Neural cell (in vitro differentiated cells): ENCODE data around the gene ANKRD13B. TPM values are rescaled to one million over a fixed set of nuclear protein-coding genes. Genes with fewer than 3 reads are reported as not detected.
A peak's percentile ranks its signal among the peaks of the same experiment; 100 is the strongest.

ENCODE experiments used
- H2AFZ ChIP-seq: fragments of 200-600, 300-800 bp; sonication (generic), shearing (Covaris generic); 2 replicates; pipeline ENCODE4 v1.6.0; 2014; ENCODE audit warnings: low read depth, mild to moderate bottlenecking, antibody characterized with exemption, low read length, moderate library complexity
- H3F3A ChIP-seq: fragments of 200-600 bp; shearing (Covaris generic); 2 replicates; pipeline ENCODE4 v1.6.1; 2016; ENCODE audit warnings: mild to moderate bottlenecking, moderate library complexity, mixed read lengths, antibody characterized with exemption, low read length; ENCODE audit not compliant: insufficient read depth, poor library complexity, severe bottlenecking
- H3K27ac ChIP-seq: fragments of 200-600, 300-800 bp; sonication (generic), shearing (Covaris generic); 2 replicates; pipeline ENCODE4 v1.5.1; 2014; ENCODE audit warnings: mild to moderate bottlenecking, low read length, moderate library complexity
- H3K27me3 ChIP-seq: fragments of 300-800, 200-600 bp; sonication (generic), shearing (Covaris generic); 2 replicates; pipeline ENCODE4 v1.6.0; 2014; ENCODE audit warnings: mild to moderate bottlenecking, low read depth, low read length, moderate library complexity; ENCODE audit not compliant: insufficient read depth
- H3K36me3 ChIP-seq: fragments of 300-800, 200-600 bp; sonication (generic), shearing (Covaris generic); 2 replicates; pipeline ENCODE4 v1.5.1; 2014; ENCODE audit warnings: mild to moderate bottlenecking, antibody characterized with exemption, low read length, moderate library complexity; ENCODE audit not compliant: insufficient read depth
- H3K4me2 ChIP-seq: fragments of 300-800, 200-600 bp; sonication (generic), shearing (Covaris generic); 2 replicates; pipeline ENCODE4 v1.6.0; 2014; ENCODE audit warnings: mild to moderate bottlenecking, low read length
- H3K4me3 ChIP-seq: fragments of 300-800, 200-600 bp; sonication (generic), shearing (Covaris generic); 2 replicates; pipeline ENCODE4 v1.5.1; 2014; ENCODE audit warnings: mild to moderate bottlenecking, low read length, moderate library complexity
- H3K79me2 ChIP-seq: fragments of 200-600 bp; shearing (Covaris generic); replicated peaks from 2 replicates; pipeline ENCODE4 v1.6.0; 2014; ENCODE audit warnings: mild to moderate bottlenecking, low read length, moderate library complexity; ENCODE audit not compliant: insufficient read depth
- H3K9ac ChIP-seq: fragments of 300-800, 200-600 bp; sonication (generic), shearing (Covaris generic); 2 replicates; pipeline ENCODE4 v1.6.1; 2016; ENCODE audit warnings: mild to moderate bottlenecking, low read length, mixed read lengths
- H3K9me2 ChIP-seq: fragments of 200-600 bp; shearing (Covaris generic); 2 replicates; pipeline ENCODE4 v1.6.1; 2016; ENCODE audit warnings: mild to moderate bottlenecking, low read length, mixed read lengths; ENCODE audit not compliant: insufficient read depth
- H3K9me3 ChIP-seq: fragments of 200-600, 300-800 bp; sonication (generic), shearing (Covaris generic); 2 replicates; pipeline ENCODE4 v1.6.1; 2016; ENCODE audit warnings: mild to moderate bottlenecking, mixed run types, low read length, moderate library complexity, mixed read lengths
- H4K20me1 ChIP-seq: fragments of 200-600 bp; shearing (Covaris generic); 2 replicates; pipeline ENCODE4 v1.6.1; 2016; ENCODE audit warnings: mild to moderate bottlenecking, mixed run types; ENCODE audit not compliant: insufficient read depth
- EP300 ChIP-seq: fragments of 450-650 bp; conservative IDR thresholded peaks from 2 replicates; pipeline ENCODE4 v1.6.1; 2014; ENCODE audit warnings: antibody characterized with exemption, mild to moderate bottlenecking, moderate library complexity; ENCODE audit not compliant: poor library complexity, severe bottlenecking
- EZH2 ChIP-seq: fragments of 200-600, 300-800 bp; shearing (Covaris generic), sonication (generic); IDR thresholded peaks from 2 replicates; pipeline ENCODE4 v1.6.1; 2014; ENCODE audit warnings: antibody characterized with exemption, low read length, borderline replicate concordance, mild to moderate bottlenecking; ENCODE audit not compliant: insufficient read depth, poor library complexity, severe bottlenecking
- MXI1 ChIP-seq: fragments of 450-650 bp; conservative IDR thresholded peaks from 2 replicates; pipeline ENCODE4 v1.6.1; 2014; ENCODE audit warnings: antibody characterized with exemption, mild to moderate bottlenecking; ENCODE audit not compliant: poor library complexity, severe bottlenecking
- POLR2AphosphoS5 ChIP-seq: IDR thresholded peaks from 2 replicates; pipeline ENCODE4 v1.6.1; 2012
- RAD21 ChIP-seq: fragments of 450-650 bp; conservative IDR thresholded peaks from 2 replicates; pipeline ENCODE4 v1.6.1; 2014; ENCODE audit warnings: antibody characterized with exemption, mild to moderate bottlenecking, moderate library complexity
- TAF1 ChIP-seq: IDR thresholded peaks from 2 replicates; pipeline ENCODE4 v1.6.1; 2012; ENCODE audit warnings: low read depth
- polyA plus RNA-seq: library from polyadenylated mRNA; depleted of rRNA; stranded (reverse); fragments of >200 nt; gene quantifications from 2 replicates; pipeline ENCODE4 v1.2.3, GENCODE V29; 2014
- TF ChIP-seq, protein P1 (sequence below): IDR thresholded peaks from 2 replicates; pipeline ENCODE4 v1.6.1; 2012; ENCODE audit warnings: borderline replicate concordance

The ANKRD13B gene
- polyA plus RNA-seq, 1 donor from 2014 or later: 35.0 TPM

DNA sequence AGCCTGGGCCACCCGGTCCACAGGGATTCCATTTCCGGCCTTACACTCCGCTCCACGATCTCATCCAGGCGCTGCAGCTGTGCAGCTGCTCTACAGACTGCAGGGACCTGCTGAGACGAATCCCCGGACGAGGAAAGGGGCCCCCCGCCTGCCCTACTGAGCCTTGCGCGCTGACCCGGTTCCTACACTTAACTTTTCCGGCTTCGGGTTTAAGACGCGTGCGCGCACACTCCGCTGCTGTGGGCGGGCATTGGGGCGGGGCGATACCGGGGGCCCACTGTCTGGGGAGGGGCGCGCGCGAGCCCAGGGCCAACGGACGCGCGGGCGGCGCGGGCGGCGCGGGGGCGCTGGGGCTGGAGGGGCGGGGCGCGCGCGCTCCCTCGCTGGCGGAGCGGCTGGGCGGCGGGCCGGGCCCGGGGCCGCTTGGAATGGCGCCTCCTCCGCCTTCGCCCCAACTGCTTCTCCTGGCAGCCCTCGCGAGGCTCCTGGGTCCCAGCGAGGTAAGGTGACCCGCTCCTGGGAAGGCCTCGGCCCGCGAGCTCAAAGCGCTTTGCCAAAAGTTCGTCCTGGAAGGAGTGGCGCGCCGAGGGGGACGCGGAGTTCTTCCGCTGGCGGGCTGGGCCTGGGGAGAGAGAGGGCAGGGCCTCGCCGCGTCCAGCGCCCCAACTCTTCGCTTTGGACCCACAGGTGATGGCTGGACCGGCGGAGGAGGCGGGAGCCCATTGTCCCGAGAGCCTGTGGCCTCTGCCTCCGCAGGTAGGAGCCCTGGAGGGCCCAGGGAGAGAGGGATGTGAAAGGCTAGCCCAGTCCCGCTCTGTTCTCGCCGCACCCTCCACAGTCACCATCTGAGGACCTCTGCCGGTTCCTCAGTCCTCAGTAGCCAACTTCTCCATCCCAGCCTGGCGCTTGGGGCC lies 24.3 kb upstream of the ANKRD13B start, which contains the start of gene TP53I13:
TP53I13 (plus strand) TSS at position 371 of the 914 bp plus-strand sequence; CDS start at position 429, 58 bp downstream.
- H3K79me2 ChIP-seq: no peaks in the 10 kb centered on the region
- H3K4me3 ChIP-seq: peak within 1 kb of the TSS; percentile 84
- H3K27me3 ChIP-seq: peaks cover 44% of the 10 kb centered on the region
- H4K20me1 ChIP-seq: no peaks in the 10 kb centered on the region
- TF ChIP-seq TAF1 (no peak), MXI1 (peak; percentile 46)
- no peak within 1 kb of the TSS for H2AFZ ChIP-seq
- peak within 1 kb of the TSS; percentile 58 for H3K4me2 ChIP-seq
- no peaks in the 10 kb centered on the region for H3F3A ChIP-seq
- no peaks in the 10 kb centered on the region for H3K9me2 ChIP-seq
- no peak within 1 kb of the TSS for H3K27ac ChIP-seq
- no peaks in the 10 kb centered on the region for H3K36me3 ChIP-seq
- H3K9ac ChIP-seq: peak within 1 kb of the TSS; percentile 51
- H3K9me3 ChIP-seq: no peaks in the 10 kb centered on the region

DNA sequence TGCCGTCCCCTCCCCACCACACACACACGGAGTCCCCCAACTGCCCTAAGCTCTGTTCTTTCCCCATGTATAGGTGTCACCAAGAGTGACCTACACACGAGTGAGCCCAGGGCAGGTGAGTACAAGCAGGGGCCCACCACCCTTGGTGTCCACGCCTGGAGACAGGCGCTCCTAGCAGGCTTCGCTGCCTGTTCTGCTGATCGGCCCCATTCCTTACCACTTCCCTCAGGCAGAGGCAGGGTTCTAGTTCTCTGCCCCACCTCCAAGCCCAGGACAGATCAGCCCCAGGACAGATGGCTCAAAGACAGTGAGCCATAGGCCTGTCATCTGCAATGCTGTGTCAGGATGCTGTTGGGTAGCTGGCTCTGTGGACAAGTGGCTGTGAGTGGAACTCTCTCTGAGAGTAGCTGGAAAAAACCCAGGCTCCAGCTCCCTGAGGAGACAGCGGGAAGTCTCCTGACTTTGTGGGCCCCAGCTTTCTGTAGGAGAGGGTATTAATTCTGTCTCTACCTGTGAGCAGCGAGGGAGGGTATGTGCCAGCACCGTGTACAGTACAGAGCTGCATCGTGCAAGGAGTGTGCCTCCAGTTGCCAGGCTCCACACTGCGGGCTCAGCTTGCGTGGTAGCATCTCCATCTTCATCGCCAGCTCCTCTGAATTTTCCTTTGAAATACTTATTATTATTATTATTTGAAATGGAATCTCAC lies 23.5 kb upstream of the ANKRD13B start:
- Histone ChIP-seq H3F3A (no peaks in the 10 kb centered on the region), H4K20me1 (no peaks in the 10 kb centered on the region), H3K9me2 (no peaks in the 10 kb centered on the region), H3K4me3 (peak overlapping the region; percentile 84), H2AFZ (no peak overlapping the region), H3K9me3 (no peaks in the 10 kb centered on the region), H3K4me2 (no peak overlapping the region), H3K79me2 (no peaks in the 10 kb centered on the region), H3K27me3 (peaks cover 38% of the 10 kb centered on the region), H3K9ac (peak overlapping the region; percentile 51), H3K36me3 (no peaks in the 10 kb centered on the region), H3K27ac (no peak overlapping the region)
- no peak for TF ChIP-seq RAD21
- no peak for TF ChIP-seq TAF1
- TF ChIP-seq EZH2: no peak
- TF ChIP-seq, protein P1, sequence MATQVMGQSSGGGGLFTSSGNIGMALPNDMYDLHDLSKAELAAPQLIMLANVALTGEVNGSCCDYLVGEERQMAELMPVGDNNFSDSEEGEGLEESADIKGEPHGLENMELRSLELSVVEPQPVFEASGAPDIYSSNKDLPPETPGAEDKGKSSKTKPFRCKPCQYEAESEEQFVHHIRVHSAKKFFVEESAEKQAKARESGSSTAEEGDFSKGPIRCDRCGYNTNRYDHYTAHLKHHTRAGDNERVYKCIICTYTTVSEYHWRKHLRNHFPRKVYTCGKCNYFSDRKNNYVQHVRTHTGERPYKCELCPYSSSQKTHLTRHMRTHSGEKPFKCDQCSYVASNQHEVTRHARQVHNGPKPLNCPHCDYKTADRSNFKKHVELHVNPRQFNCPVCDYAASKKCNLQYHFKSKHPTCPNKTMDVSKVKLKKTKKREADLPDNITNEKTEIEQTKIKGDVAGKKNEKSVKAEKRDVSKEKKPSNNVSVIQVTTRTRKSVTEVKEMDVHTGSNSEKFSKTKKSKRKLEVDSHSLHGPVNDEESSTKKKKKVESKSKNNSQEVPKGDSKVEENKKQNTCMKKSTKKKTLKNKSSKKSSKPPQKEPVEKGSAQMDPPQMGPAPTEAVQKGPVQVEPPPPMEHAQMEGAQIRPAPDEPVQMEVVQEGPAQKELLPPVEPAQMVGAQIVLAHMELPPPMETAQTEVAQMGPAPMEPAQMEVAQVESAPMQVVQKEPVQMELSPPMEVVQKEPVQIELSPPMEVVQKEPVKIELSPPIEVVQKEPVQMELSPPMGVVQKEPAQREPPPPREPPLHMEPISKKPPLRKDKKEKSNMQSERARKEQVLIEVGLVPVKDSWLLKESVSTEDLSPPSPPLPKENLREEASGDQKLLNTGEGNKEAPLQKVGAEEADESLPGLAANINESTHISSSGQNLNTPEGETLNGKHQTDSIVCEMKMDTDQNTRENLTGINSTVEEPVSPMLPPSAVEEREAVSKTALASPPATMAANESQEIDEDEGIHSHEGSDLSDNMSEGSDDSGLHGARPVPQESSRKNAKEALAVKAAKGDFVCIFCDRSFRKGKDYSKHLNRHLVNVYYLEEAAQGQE: no peak
- no peak for TF ChIP-seq POLR2AphosphoS5

DNA sequence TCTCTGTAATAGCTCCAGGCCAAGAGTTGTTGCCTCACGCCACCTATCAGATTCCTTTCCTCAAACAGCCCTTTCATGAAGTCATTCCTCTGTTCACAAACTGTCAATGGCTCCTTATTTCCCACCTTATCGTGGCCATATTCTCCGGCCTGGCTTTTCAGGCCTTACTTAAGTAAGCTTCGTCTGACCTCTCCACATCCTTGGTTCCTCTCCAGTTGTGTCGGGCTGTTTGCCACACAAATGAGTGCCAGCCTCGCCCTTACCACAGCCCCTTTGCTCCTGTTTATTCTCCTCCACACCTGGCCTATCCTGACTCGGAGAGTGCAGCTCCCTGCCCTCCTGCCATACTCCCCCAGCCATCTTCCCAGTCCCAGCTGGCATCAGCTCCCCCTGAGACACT lies 22.4 kb upstream of the ANKRD13B start:
- H3K9me3 ChIP-seq: no peaks in the 10 kb centered on the region
- TF ChIP-seq MXI1 (no peak), EP300 (no peak), POLR2AphosphoS5 (no peak), TAF1 (no peak)
- no peak overlapping the region for H3K4me2 ChIP-seq
- H3K79me2 ChIP-seq: no peaks in the 10 kb centered on the region
- H3K36me3 ChIP-seq: no peaks in the 10 kb centered on the region
- H3K9ac ChIP-seq: no peak overlapping the region
- no peak overlapping the region for H3K27ac ChIP-seq
- H3F3A ChIP-seq: no peaks in the 10 kb centered on the region
- no peak overlapping the region for H3K4me3 ChIP-seq
- no peak overlapping the region for H2AFZ ChIP-seq
- peaks cover 27% of the 10 kb centered on the region for H3K27me3 ChIP-seq
- no peaks in the 10 kb centered on the region for H4K20me1 ChIP-seq
- no peaks in the 10 kb centered on the region for H3K9me2 ChIP-seq
